Measurements from ENCODE around the gene SLC9A8. TPM values are rescaled to one million over a fixed set of nuclear protein-coding genes. Genes with fewer than 3 reads are reported as not detected.

Gene SLC9A8
- total and polyA plus RNA-seq, 12 donors: 12.4 to 23.3 (median 17.5) TPM

DNA sequence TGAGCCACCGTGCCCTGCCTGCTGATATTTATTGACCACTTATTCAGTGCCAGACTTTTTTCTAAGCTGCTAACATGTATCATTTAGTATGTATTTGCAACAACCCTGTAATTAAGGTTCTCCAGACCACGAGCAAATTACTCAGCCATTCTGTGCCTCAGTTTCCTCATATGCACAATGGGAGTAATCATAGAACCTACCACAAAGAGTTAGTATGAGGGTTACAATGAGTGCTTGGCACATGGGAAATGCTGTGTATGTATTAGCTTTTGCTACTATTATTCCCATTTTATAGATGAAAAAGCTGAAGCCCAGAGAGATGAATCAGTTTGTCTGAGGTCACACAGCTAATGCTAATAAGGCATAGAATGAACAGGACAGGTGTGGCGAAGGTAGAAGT lies 20.0 kb upstream of the SLC9A8 start:
- H3K4me3 ChIP-seq: no peak overlapping the region
- WGBS, 4 donors: 83 to 94% (median 89%) methylated on average over 3 of the region's 3 CpGs
- H3K4me1 ChIP-seq (replicated peaks in 1 of 2): peaks cover 26 to 42% of the 10 kb centered on the region in 2 donors
- H3K27ac ChIP-seq: peak overlapping the region in 3 of 5 donors; percentile 16 to 83 (median 73)
- intact Hi-C loops (cut with DNase I): no loop called here
- no peaks in the 10 kb centered on the region for H3K9me3 ChIP-seq (replicated peaks in 1 of 3)
- no peak for DNase-seq
- no peaks in the 10 kb centered on the region for H3K36me3 ChIP-seq (replicated peaks in 1 of 2)
- TF ChIP-seq POLR2A (IDR thresholded peaks at IDR 0.05): no peak
- TF ChIP-seq, protein P1, sequence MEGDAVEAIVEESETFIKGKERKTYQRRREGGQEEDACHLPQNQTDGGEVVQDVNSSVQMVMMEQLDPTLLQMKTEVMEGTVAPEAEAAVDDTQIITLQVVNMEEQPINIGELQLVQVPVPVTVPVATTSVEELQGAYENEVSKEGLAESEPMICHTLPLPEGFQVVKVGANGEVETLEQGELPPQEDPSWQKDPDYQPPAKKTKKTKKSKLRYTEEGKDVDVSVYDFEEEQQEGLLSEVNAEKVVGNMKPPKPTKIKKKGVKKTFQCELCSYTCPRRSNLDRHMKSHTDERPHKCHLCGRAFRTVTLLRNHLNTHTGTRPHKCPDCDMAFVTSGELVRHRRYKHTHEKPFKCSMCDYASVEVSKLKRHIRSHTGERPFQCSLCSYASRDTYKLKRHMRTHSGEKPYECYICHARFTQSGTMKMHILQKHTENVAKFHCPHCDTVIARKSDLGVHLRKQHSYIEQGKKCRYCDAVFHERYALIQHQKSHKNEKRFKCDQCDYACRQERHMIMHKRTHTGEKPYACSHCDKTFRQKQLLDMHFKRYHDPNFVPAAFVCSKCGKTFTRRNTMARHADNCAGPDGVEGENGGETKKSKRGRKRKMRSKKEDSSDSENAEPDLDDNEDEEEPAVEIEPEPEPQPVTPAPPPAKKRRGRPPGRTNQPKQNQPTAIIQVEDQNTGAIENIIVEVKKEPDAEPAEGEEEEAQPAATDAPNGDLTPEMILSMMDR (IDR thresholded peaks at IDR 0.05): no peak
- H3K27me3 ChIP-seq: no peaks in the 10 kb centered on the region

DNA sequence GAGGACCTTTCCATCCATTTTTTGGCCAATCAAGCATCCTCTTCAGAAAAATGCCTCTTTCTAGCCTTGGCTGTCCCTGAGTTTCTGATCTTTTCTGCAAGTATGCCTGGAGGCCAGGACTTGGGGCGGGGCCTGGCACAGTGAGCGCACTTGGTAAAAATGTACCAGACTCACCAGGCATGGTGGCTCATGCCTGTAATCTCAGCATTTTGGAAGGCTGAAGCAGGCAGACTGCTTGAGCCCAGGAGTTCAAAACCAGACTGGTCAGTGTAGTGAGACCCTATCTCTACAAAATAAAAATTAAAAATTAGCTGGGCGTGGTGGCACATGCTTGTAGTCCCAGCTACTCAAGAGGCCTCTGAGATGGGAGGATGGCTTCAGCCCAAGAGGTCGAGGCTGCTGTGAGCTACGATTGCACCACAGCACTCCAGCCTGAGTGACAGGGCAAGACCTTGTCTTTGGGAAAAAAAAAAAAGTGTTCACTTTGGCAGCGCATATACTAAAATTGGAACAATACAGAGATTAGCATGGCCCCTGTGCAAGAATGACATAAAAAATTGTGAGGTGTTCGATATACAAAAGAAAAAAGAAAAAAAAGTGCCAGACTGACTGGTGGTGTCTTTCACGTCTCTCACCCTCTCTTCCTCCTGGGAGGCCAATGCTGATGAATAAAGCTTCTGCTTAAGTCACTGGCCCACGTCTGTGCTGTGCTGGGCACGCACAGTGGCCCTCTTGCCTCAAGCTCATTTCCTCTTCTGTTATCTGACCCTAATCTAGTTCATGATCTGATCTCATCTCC lies 18.1 kb upstream of the SLC9A8 start:
- intact Hi-C loops (cut with DNase I): no loop called here
- DNase-seq: peak; percentile 68 to 89 (median 83)

DNA sequence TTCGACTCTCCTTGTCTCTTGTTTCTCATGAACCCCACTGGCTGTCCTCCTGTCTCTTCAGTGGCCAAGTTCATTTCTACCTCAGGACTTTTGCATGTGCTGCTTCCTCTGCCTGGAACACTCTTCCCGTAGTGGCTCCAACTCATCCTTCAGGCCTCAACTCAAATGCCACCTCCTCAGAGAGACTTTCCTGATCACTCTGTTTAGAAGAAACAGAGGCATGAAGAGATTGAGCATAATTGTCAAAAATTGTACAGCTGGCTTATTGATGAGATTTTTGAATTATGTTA lies 17.5 kb upstream of the SLC9A8 start:
- no peak for DNase-seq
- TF ChIP-seq, protein P1 (IDR thresholded peaks at IDR 0.05): no peak
- TF ChIP-seq POLR2A (IDR thresholded peaks at IDR 0.05): no peak
- Histone ChIP-seq H3K27ac (peak overlapping the region; percentile 59 to 81 (median 70)), H3K27me3 (no peaks in the 10 kb centered on the region), H3K36me3 (replicated peaks in 1 of 2) (no peaks in the 10 kb centered on the region), H3K4me3 (no peak overlapping the region), H3K4me1 (replicated peaks in 1 of 2) (peaks cover 20 to 34% of the 10 kb centered on the region in 2 donors), H3K9me3 (replicated peaks in 1 of 3) (no peaks in the 10 kb centered on the region)
- intact Hi-C loops (cut with DNase I): no loop called here
- 34 to 43% (median 41%) methylated on average over 2 of the region's 2 CpGs for WGBS, 4 donors

More for the DNA sequence above, 18.1 kb upstream of the SLC9A8 start:
- H3K27ac ChIP-seq: peak overlapping the region; percentile 59 to 81 (median 70)
- 20 to 34% (median 28%) methylated on average over 10 of the region's 10 CpGs for WGBS, 4 donors
- no peaks in the 10 kb centered on the region for H3K9me3 ChIP-seq (replicated peaks in 1 of 3)
- TF ChIP-seq, protein P1 (IDR thresholded peaks at IDR 0.05): no peak
- no peak for TF ChIP-seq POLR2A (IDR thresholded peaks at IDR 0.05)
- no peak overlapping the region for H3K4me3 ChIP-seq
- H3K4me1 ChIP-seq (replicated peaks in 1 of 2): peaks cover 25 to 39% of the 10 kb centered on the region in 2 donors
- no peaks in the 10 kb centered on the region for H3K27me3 ChIP-seq
- no peaks in the 10 kb centered on the region for H3K36me3 ChIP-seq (replicated peaks in 1 of 2)

DNA sequence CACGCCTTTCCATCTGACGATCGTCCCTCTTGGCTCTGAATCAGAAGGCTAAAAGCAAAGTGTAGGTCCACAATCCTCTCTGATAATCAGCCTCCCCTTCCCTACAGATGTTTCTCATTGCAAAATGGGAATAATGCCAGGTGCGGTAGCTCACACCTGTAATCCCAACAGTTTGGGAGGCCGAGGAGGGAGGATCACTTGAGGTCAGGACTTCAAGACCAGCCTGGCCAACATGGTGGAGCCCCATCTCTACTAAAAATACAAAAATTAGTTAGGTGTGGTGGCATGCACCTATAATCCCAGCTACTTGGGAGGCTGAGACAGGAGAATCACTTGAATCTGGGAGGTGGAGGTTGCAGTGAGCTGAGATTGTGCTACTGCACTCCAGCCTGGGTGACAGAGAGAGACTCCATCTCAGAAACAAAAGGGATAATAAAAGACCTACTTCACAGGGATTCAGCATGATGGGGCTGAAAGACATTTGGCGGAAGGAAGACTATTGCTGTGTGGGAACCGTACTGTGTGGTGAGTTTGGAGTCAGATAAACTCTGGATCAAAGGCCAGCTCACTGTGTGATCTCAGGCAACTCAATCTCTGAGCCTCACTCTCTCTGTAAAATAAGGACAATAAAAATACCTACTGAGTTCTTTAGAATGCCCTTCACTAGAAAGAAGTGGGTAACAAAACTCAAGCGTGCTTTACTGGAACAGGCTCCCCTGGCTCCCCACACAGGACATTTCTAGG lies 15.9 kb upstream of the SLC9A8 start:
- Histone ChIP-seq H3K9me3 (replicated peaks in 1 of 3) (no peaks in the 10 kb centered on the region), H3K27ac (no peak overlapping the region), H3K27me3 (no peaks in the 10 kb centered on the region), H3K36me3 (replicated peaks in 1 of 2) (no peaks in the 10 kb centered on the region), H3K4me1 (replicated peaks in 1 of 2) (peaks cover 11 to 19% of the 10 kb centered on the region in 2 donors), H3K4me3 (no peak overlapping the region)
- intact Hi-C loops (cut with DNase I): no loop called here
- DNase-seq: no peak
- TF ChIP-seq, protein P1 (IDR thresholded peaks at IDR 0.05): no peak
- TF ChIP-seq POLR2A (IDR thresholded peaks at IDR 0.05): no peak
- 79 to 89% (median 87%) methylated on average over 8 of the region's 8 CpGs for WGBS, 4 donors

All from adrenal gland (tissue), 12 donors.